GM18868 (cell line): Measurements from ENCODE around the gene TEAD1.

Experiments used
- ATAC-seq: cut with Tn5 transposase; IDR thresholded peaks from one replicate; pipeline ENCODE4 v1.9.1; 2021; ENCODE audit warnings: mild to moderate bottlenecking, moderate library complexity; ENCODE audit not compliant: unreplicated experiment

TEAD1 gene

GRCh38 chr11:12886508-12886907, 212.3 kb downstream of the TEAD1 start:
- no peak for ATAC-seq

DNA sequence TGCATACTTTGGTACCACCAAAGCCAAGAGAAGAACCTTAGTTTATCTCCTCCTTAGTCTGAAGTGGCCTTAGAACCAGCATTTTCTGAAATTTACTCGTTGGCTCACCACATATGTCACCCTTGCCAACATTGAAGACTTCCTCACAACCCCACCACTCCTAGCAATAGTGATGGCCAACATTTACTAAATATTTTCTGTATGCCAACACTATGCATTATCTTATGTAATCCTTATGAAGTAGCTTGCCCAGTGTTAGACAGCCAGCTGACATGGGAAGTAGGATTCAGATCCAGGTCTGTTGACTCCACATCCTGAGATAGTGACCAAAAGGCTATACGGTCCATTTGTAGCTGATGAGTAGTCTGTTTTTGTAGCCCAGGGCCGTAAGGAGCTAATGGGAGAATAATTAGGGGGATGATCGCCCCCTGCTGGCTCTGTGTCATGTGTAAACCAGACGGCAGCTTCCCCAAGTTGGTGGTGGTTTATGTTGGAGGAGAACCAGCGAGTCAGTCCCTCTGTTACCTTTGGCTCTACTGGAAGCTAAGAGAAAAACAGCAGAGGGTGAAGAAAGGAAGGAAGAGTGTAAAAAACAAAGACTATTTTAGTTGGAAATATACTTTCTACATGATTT, 214.4 kb downstream of the TEAD1 start:
- ATAC-seq, result peak; percentile 83

- no peak for ATAC-seq
Observed at GRCh38 chr11:12889243-12889642, 215.0 kb downstream of the TEAD1 start.

GRCh38 chr11:12890476-12890875, 216.3 kb downstream of the TEAD1 start:
- no peak for ATAC-seq

GRCh38 chr11:12893787-12894672, 219.8 kb downstream of the TEAD1 start:
- no peak for ATAC-seq

DNA sequence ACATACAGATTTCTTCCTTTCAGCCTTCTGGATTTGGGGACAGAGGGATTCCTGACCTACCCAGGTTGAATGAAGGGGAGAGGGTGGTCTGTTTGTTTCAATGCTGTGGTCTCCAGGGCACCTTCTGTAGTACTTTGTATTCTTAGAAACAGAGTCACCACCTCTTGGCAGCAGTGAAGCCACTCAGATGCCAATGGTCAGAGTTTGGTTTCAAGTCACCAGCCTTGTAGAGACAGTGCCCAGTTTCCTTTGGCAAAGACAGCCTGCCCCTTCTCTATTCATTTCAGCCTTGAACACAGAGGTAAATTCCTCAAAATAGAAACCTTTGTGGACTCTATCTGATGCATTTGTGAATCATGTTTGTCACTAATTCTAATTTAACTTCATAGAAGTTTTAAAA, 223.2 kb downstream of the TEAD1 start:
- no peak for ATAC-seq

DNA sequence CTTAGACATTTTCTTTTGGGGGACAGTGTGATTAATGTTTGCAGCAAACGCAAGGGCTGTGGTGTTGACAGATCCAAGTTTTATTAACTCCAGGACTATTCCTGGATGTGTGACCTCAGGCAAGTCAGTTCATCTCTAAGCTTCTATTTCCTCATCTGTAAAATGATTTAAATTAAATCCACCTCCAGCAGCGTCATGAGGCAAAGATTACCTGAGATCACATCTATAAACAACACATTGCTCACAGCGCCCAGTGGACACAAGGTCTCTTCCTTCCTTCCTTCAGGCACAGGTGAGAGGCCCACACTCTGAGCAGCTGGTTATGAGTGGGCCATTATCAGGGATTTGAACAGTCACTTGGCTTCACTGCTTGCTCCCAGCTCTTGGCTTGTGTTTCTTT, 223.6 kb downstream of the TEAD1 start:
- ATAC-seq, result no peak

GRCh38 chr11:12900496-12900895, 226.3 kb downstream of the TEAD1 start:
- no peak for ATAC-seq

DNA sequence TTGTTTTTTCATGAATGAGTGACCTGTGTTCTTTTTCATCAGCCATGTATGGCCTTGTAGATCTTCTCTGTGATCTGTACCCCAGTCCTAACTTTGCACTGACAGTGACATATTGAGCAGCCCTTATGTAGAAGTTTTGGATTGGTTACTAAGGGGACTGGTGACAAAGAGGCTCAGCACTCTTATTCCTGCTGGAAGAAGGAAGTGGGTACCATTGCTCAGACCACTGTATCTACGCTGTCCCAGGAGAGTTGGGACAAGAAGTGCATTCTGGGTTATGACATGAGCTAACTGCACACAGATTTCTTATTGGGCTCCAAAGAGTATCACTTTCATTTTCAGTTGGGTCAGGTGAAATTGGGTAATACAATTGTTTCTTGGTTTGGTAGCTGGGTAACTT, 227.1 kb downstream of the TEAD1 start:
- ATAC-seq, result no peak

GRCh38 chr11:12901874-12902481, 227.8 kb downstream of the TEAD1 start:
- no peak for ATAC-seq

DNA sequence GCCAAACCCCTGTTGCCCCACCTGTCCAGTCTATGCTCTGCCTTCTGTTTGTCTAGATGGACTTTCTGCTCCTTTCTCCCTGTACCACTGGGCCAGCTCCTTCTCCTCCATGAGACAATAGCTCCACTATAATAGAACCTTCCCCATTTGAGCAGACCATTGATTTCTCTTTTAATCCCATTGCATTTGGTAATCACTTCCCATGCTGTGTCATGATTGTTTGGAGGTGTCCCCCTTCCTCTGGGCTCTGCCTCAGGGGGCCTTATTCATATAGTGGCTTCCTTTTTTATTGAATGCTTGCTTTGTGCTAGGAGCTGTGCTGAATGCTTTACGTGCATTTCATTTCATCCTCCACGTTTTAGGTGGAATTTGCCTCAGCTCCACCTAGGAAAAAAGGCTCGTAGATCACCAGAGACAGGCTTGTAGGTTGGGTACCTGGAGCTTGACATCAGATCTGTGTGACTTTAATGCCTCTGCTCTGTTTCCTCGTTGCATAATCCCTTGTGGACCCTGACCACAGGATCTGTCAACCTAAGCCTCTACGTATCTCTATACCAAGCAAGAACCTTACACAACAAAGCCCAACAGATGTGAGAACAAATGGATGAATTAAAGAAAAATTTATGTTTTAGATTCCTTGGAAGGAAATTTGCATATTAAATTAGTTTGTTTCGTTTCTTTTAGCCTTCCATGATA, 228.7 kb downstream of the TEAD1 start:
- no peak for ATAC-seq

DNA sequence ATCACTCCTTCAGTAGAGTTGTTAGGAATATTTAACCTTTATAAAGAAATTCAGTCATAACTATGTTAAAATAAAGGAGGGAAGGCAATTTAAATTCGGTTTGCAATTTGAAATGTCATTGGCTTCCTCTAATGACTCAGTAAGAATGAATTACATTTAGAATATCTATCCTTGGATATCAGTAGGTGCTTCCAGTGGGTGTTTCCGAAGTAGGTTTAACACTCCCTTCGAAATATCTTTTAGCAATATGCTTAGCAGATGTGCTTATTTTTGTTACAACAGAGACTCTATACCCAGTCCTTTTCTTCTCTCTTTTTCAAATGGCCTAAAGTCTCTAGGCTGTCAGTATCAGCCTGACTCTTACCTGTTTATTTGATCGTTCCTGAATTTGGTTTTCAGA, 231.2 kb downstream of the TEAD1 start:
- ATAC-seq, result no peak

- ATAC-seq, result no peak
Observed at GRCh38 chr11:12906501-12906900, 232.3 kb downstream of the TEAD1 start.

DNA sequence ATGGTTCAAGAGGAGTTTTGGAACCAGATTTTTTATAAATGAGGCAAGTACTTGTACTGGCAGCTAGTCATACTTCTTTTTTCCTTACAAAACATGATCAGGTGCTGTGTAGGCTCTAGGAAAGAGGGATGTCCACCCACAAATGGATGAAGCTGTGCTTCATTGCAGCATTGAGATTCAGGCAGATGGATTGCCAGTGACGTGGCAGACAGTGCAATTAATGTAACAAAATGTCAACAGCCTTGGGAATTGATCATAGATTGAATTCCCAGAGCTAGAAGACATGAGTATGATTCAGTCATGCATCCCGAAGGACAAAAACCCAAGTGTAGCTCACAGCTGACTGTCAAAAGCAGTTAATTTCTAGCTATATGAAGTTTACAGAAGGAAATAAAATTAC, 235.7 kb downstream of the TEAD1 start:
- no peak for ATAC-seq

GRCh38 chr11:12914400-12914912, 240.2 kb downstream of the TEAD1 start:
- peak; percentile 64 for ATAC-seq

DNA sequence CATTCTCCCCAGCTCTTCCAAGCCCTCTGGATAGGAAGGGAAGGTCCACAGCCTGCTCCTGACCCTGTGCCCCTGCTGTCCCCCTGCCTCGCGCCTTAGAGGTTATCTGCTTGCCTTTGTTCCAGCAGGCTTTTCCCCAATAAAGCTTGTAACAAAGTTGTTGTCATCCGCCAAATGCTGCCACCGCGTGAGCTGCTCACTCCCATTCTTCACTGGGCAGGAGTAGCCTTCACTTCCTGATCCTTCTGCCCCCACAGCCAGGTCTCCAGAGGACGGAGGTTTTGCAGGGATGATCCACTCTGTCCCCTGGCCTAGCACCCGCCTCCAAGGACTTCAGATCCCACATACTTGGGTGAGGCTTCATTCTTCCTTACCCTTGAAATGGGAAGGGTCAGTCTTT, 240.9 kb downstream of the TEAD1 start:
- no peak for ATAC-seq

- ATAC-seq, result no peak
Observed at GRCh38 chr11:12917822-12918221, 243.6 kb downstream of the TEAD1 start.

GRCh38 chr11:12918667-12919066, 244.4 kb downstream of the TEAD1 start:
- no peak for ATAC-seq

DNA sequence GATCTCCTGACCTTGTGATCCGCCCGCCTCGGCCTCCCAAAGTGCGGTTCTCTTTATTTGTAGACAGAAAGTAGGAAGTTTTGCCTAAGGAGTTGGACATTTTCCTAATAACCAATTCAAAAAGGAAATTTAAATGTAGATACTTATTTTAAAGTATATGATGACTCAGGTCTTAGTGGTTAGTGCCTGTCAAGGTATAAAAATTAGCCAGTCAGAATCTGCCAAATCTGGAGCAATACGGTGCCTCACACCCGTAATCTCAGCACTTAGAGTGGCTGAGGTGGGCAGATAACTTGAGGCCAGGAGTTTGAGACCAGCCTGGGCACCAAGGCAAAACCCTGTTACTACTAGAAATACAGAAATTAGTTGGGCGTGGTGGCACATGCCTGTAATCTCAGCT, 248.2 kb downstream of the TEAD1 start:
- ATAC-seq, result no peak

DNA sequence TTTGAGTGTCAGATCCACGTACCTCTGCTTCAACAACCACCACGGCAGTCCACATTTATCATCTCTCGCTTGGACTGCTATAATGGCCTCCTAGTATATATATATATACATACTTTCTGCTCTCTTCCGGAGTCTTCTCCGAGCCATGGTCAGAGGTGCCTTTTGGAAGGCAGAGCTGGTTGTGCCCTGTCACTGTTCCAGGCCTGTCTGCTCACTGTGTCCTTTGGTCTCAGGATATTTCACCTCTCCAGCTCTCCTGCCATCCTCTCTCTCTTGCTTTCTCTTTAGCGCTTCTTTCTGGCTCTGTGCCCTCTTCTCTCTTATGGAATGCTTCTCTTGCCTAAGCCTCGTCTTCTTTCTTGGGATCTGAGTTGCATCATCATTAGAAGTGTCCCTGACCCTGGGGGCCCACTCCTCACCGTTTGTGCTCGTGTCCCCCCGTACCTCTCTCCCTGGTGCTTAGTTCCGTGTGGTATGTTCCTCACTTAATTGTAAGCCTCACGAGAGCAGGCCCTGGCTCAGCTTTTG, 248.8 kb downstream of the TEAD1 start:
- ATAC-seq, result no peak

DNA sequence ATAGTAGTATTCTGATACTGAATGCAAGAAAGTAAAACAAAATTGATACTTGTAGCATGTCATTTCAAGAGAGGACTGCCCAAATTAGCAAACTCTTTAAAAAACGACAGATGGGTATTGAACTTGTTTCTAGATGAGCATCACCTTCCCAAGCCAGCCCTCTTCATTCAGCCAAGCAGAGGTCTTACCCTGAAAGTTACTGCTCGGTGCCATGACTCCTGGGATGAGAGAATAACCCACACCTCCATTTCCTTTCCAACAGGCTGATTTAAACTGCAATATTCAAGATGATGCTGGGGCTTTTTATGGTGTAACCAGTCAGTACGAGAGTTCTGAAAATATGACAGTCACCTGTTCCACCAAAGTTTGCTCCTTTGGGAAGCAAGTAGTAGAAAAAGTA, 250.4 kb downstream of the TEAD1 start:
- ATAC-seq, result no peak
